HCT116 (cell line): ENCODE results near the gene BRAT1.

Experiments used
- CEBPB ChIP-seq: IDR thresholded peaks from 2 replicates; pipeline ENCODE4 v1.6.1; 2012; ENCODE audit warnings: low read depth
- POLR2A ChIP-seq: IDR thresholded peaks from 2 replicates; pipeline ENCODE4 v1.7.0; 2011; ENCODE audit warnings: borderline replicate concordance; ENCODE audit not compliant: insufficient read depth, insufficient read length; ENCODE audit errors: extremely low read depth
- TF ChIP-seq, protein P1 (sequence below), 3 experiments: fragments of 200-600 bp in 1 of 3; sonication (generic) in 1 of 3; IDR thresholded peaks in 2 of 3; conservative IDR thresholded peaks in 1 of 3; 2 replicates each; pipeline ENCODE4 v1.5.1; 2012 to 2017; ENCODE audit warnings: low read depth in 2 of 3, low read length in 2 of 3, antibody characterized with exemption in 1 of 3, borderline replicate concordance in 1 of 3, control low read depth in 1 of 3, mild to moderate bottlenecking in 1 of 3, mixed read lengths in 1 of 3, mixed run types in 1 of 3, moderate library complexity in 1 of 3; ENCODE audit not compliant: insufficient read depth in 1 of 3
- TF ChIP-seq, protein P2 (sequence below): IDR thresholded peaks from 2 replicates; pipeline ENCODE4 v1.6.1; 2012

DNA sequence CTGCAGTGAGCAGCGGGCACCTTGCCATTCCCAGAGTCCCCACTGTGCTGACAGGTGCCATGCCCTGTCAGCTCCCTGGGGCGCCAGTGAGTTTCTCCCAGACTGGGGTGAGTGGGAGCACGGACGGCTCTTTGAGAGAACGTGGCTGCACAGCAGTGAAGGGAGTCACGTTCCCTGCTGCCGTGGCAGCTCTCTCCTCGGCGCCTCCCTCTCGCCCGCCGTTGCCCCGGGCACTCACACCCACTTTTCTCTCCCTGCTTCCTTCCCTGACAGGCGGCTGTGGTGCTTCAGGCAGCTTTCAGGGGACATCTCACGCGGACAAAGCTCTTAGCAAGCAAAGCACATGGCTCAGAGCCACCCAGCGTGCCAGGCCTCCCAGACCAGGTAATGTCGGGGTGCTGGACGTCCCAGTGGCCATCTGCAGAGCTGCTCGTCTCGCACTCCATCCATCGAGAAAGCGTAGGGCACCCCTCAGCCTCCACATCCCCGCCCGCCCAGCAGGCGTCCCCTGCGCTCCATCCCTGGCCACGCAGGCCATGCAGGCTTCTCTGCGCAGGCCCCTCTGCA is 49.4 kb upstream of the BRAT1 start:
- TF ChIP-seq POLR2A (no peak), CEBPB (no peak)
- TF ChIP-seq, protein P1, sequence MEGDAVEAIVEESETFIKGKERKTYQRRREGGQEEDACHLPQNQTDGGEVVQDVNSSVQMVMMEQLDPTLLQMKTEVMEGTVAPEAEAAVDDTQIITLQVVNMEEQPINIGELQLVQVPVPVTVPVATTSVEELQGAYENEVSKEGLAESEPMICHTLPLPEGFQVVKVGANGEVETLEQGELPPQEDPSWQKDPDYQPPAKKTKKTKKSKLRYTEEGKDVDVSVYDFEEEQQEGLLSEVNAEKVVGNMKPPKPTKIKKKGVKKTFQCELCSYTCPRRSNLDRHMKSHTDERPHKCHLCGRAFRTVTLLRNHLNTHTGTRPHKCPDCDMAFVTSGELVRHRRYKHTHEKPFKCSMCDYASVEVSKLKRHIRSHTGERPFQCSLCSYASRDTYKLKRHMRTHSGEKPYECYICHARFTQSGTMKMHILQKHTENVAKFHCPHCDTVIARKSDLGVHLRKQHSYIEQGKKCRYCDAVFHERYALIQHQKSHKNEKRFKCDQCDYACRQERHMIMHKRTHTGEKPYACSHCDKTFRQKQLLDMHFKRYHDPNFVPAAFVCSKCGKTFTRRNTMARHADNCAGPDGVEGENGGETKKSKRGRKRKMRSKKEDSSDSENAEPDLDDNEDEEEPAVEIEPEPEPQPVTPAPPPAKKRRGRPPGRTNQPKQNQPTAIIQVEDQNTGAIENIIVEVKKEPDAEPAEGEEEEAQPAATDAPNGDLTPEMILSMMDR (IDR thresholded peaks at IDR 0.05 in 2 of 3, conservative IDR thresholded peaks at IDR 0.05 in 1 of 3; ENCODE audit: borderline replicate concordance in 1 of 3, insufficient read depth in 1 of 3, low read depth in 2 of 3, low read length in 2 of 3) = no peak
- TF ChIP-seq, protein P2, sequence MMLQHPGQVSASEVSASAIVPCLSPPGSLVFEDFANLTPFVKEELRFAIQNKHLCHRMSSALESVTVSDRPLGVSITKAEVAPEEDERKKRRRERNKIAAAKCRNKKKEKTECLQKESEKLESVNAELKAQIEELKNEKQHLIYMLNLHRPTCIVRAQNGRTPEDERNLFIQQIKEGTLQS = no peak
